SH-SY5Y (cell line): ENCODE measurements around the gene THSD1.

Experiments used
- GATA2 ChIP-seq: IDR thresholded peaks from 2 replicates; pipeline ENCODE4 v1.6.1; 2011; ENCODE audit warnings: mild to moderate bottlenecking, low read depth, low read length
- GATA3 ChIP-seq: IDR thresholded peaks from 2 replicates; pipeline ENCODE4 v1.6.1; 2011; ENCODE audit warnings: low read depth, mild to moderate bottlenecking, low read length, moderate library complexity

GRCh38 chr13:52432456-52432855 lies 26.5 kb upstream of the THSD1 start:
- TF ChIP-seq GATA2, result no peak
- no peak for TF ChIP-seq GATA3
